Stimulated activated CD4-positive, alpha-beta T cell treated with anti-CD3 and anti-CD28 coated beads, Interleukin-1b, Interleukin-23, amount 100 ng/mL, for 24 hours (primary cell): ENCODE data around the gene BRK1.
"Not testable (repeated sequence)": the region's sequence is repeated elsewhere in the genome, so short reads cannot be mapped to it uniquely, and the experiment has no call there.

ENCODE experiments used
- DNase-seq, 4 experiments: peaks; one replicate each; pipeline ENCODE4 v3.0.0-alpha.2; 2020; ENCODE audit warnings: low read depth in 4 of 4, low spot score in 1 of 4

The BRK1 gene

GRCh38 chr3:10176150-10176549 is 60.7 kb downstream of the BRK1 start:
- DNase-seq = not testable (repeated sequence)
